ENCODE data around the gene PEDS1. TPM values are rescaled to one million over a fixed set of nuclear protein-coding genes. Genes with fewer than 3 reads are reported as not detected.
A peak's percentile ranks its signal among the peaks of the same experiment; 100 is the strongest.

Gene PEDS1
- total and polyA plus RNA-seq, 2 of the 13 experiments (the other 11 are each of a cell fraction or from before 2014, with no cell fraction given): 30.5 to 93.9 TPM

DNA sequence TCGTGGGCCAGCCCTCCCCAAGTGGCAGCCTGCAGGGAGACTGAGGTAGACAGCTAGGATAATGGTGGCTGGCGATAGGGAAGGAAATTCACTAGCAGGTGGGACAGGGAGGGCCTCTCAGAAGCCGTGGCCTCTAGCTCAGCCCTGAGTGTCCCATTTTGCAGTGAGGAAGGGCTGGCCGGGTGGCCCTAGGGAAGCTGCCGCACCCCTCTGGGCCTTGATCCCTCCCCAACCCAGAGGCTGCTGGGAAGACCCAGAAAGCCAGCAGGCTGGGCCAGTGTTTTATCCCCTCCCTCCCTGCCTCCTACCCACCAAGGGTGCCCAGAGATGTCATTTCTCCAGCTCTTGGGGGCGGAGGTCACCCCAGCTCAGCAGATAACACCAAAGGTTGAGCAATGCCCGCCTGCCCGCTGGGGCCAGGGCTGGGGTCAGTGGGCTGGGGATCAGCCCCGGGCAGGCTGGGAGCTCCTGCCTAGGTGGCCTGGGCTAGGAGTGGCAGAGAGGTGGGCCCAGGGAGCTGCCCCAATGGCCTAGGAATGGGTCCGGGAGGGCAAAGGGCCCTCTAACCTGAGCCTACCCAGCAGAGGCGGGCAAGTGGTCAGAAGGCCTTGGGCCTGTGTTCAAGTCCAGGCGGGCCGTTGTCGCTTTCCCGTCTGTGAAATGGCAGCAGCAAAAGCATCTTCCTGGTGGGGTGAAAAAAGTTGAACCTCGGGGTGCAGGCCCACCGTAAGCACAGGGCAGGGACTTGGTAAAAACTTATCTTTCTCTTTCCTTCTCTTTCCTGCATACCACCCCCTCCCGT is 35.6 kb upstream of the PEDS1 start (continued):
- TF ChIP-seq, protein P1, sequence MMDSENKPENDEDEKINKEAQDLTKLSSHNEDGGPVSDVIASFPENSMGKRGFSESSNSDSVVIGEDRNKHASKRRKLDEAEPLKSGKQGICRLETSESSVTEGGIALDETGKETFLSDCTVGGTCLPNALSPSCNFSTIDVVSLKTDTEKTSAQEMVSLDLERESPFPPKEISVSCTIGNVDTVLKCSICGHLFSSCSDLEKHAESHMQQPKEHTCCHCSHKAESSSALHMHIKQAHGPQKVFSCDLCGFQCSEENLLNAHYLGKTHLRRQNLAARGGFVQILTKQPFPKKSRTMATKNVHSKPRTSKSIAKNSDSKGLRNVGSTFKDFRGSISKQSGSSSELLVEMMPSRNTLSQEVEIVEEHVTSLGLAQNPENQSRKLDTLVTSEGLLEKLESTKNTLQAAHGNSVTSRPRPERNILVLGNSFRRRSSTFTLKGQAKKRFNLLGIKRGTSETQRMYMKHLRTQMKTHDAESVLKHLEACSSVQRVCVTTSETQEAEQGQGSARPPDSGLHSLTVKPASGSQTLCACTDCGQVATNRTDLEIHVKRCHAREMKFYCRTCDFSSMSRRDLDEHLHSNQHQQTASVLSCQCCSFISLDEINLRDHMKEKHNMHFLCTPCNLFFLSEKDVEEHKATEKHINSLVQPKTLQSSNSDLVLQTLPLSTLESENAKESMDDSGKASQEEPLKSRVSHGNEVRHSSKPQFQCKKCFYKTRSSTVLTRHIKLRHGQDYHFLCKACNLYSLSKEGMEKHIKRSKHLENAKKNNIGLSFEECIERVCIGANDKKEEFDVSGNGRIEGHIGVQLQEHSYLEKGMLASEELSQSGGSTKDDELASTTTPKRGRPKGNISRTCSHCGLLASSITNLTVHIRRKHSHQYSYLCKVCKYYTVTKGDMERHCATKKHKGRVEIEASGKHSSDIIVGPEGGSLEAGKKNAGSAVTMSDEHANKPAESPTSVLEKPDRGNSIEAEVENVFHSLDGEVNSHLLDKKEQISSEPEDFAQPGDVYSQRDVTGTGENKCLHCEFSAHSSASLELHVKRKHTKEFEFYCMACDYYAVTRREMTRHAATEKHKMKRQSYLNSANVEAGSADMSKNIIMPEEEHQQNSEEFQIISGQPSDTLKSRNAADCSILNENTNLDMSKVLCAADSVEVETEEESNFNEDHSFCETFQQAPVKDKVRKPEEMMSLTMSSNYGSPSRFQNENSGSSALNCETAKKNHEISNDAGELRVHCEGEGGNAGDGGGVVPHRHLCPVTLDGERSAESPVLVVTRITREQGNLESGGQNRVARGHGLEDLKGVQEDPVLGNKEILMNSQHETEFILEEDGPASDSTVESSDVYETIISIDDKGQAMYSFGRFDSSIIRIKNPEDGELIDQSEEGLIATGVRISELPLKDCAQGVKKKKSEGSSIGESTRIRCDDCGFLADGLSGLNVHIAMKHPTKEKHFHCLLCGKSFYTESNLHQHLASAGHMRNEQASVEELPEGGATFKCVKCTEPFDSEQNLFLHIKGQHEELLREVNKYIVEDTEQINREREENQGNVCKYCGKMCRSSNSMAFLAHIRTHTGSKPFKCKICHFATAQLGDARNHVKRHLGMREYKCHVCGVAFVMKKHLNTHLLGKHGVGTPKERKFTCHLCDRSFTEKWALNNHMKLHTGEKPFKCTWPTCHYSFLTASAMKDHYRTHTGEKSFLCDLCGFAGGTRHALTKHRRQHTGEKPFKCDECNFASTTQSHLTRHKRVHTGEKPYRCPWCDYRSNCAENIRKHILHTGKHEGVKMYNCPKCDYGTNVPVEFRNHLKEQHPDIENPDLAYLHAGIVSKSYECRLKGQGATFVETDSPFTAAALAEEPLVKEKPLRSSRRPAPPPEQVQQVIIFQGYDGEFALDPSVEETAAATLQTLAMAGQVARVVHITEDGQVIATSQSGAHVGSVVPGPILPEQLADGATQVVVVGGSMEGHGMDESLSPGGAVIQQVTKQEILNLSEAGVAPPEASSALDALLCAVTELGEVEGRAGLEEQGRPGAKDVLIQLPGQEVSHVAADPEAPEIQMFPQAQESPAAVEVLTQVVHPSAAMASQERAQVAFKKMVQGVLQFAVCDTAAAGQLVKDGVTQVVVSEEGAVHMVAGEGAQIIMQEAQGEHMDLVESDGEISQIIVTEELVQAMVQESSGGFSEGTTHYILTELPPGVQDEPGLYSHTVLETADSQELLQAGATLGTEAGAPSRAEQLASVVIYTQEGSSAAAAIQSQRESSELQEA (CRISPR knock-in tag; IDR thresholded peaks at IDR 0.05; ENCODE audit: not compliant biosample characterization): no peak
- TF ChIP-seq ZNF720 (CRISPR knock-in tag; IDR thresholded peaks at IDR 0.05) (peak; percentile 81; the same call in 1 of the 2 replicates), HMGA1 (CRISPR knock-in tag; conservative IDR thresholded peaks at IDR 0.05) (no peak), ZFP36L1 (CRISPR knock-in tag; IDR thresholded peaks at IDR 0.05) (no peak; the same call in 1 of the 2 replicates), FOXJ3 (CRISPR knock-in tag; IDR thresholded peaks at IDR 0.05; ENCODE audit: borderline replicate concordance) (peak; percentile 65; the same call in 1 of the 2 replicates), ZNF33A (CRISPR knock-in tag; IDR thresholded peaks at IDR 0.05; ENCODE audit: borderline replicate concordance) (peak; percentile 21; the same call in 1 of the 2 replicates), ZNF781 (CRISPR knock-in tag; IDR thresholded peaks at IDR 0.05; ENCODE audit: borderline replicate concordance, not compliant biosample characterization) (peak; percentile 96), MTF2 (CRISPR knock-in tag; IDR thresholded peaks at IDR 0.05; ENCODE audit: borderline replicate concordance) (no peak; the same call in 1 of the 2 replicates), ZNF350 (CRISPR knock-in tag; IDR thresholded peaks at IDR 0.05; ENCODE audit: borderline replicate concordance, low read depth) (peak; percentile 98), BHLHE40 (IDR thresholded peaks at IDR 0.05; ENCODE audit: low read length) (peak; percentile 45; the same call in 1 of the 2 replicates), DR1 (CRISPR knock-in tag; IDR thresholded peaks at IDR 0.05) (peak; percentile 72), YEATS2 (CRISPR knock-in tag; IDR thresholded peaks at IDR 0.05; ENCODE audit: borderline replicate concordance) (peak; percentile 80), NAIF1 (CRISPR knock-in tag; IDR thresholded peaks at IDR 0.05; ENCODE audit: borderline replicate concordance) (peak; percentile 8; the same call in 1 of the 2 replicates), JDP2 (CRISPR knock-in tag; IDR thresholded peaks at IDR 0.05; ENCODE audit: borderline replicate concordance) (peak; percentile 57; the same call in 1 of the 2 replicates), IKZF1 (IDR thresholded peaks at IDR 0.05) (no peak), ZNF354B (CRISPR knock-in tag; IDR thresholded peaks at IDR 0.05) (no peak), NCOA5 (CRISPR knock-in tag; IDR thresholded peaks at IDR 0.05) (no peak)
- TF ChIP-seq, protein P2, sequence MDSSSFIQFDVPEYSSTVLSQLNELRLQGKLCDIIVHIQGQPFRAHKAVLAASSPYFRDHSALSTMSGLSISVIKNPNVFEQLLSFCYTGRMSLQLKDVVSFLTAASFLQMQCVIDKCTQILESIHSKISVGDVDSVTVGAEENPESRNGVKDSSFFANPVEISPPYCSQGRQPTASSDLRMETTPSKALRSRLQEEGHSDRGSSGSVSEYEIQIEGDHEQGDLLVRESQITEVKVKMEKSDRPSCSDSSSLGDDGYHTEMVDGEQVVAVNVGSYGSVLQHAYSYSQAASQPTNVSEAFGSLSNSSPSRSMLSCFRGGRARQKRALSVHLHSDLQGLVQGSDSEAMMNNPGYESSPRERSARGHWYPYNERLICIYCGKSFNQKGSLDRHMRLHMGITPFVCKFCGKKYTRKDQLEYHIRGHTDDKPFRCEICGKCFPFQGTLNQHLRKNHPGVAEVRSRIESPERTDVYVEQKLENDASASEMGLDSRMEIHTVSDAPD (CRISPR knock-in tag; IDR thresholded peaks at IDR 0.05): peak; percentile 84; the same call in 1 of the 2 replicates

All from HepG2 (cell line).